Type B pancreatic cell (in vitro differentiated cells): ENCODE data around the gene TMEFF2. TPM values are rescaled to one million over a fixed set of nuclear protein-coding genes. Genes with fewer than 3 reads are reported as not detected.

Experiments
- DNase-seq: peaks from one replicate; pipeline ENCODE4 v3.0.0; 2021; ENCODE audit warnings: mixed read lengths; ENCODE audit not compliant: unreplicated experiment; ENCODE audit errors: extremely low spot score
- H3K27ac Mint-ChIP-seq: 2 replicates; pipeline ENCODE4 v1.8.0; 2021; ENCODE audit warnings: mild to moderate bottlenecking, mixed read lengths
- H3K27me3 Mint-ChIP-seq: 2 replicates; pipeline ENCODE4 v1.8.0; 2021; ENCODE audit warnings: mixed read lengths
- H3K36me3 Mint-ChIP-seq: 2 replicates; pipeline ENCODE4 v1.8.0; 2021; ENCODE audit warnings: mixed read lengths
- H3K4me1 Mint-ChIP-seq: one replicate; pipeline ENCODE4 v1.8.0; 2021; ENCODE audit warnings: mixed read lengths; ENCODE audit not compliant: unreplicated experiment
- H3K4me3 Mint-ChIP-seq: 2 replicates; pipeline ENCODE4 v1.8.0; 2021; ENCODE audit warnings: mild to moderate bottlenecking, mixed read lengths
- H3K9me3 Mint-ChIP-seq: 2 replicates; pipeline ENCODE4 v1.8.0; 2021; ENCODE audit warnings: mixed read lengths
- total RNA-seq: library from RNA; stranded (reverse); gene quantifications from 2 replicates; pipeline ENCODE4 v1.2.1, GENCODE V29; 2021; ENCODE audit warnings: low replicate concordance
- TF ChIP-seq, protein P1 (sequence below): fragments of 200-600 bp; sonication (generic); conservative IDR thresholded peaks from 2 replicates; pipeline ENCODE4 v1.5.0; 2021; ENCODE audit warnings: antibody characterized with exemption, mild to moderate bottlenecking

TMEFF2 gene
- total RNA-seq, 1 donor from 2014 or later, result 10.7 TPM

DNA sequence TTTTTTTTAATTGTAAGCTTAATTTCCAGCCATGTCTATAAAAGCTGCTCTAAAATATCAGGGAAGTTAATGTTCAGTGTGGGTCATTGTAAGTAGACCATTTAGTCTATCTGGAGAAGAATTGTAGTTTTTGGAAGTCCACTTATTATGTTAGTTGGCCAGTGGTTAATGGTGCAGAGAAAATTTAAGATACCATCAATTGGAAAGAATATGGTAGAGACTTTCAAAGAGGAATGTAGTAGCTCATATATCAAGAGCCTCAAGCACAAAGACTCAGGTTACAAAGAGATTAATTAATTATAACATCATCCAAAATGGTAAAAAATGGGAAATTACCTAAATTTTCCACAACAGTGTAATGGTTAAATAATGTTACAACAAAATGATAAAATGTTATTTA lies 220.1 kb downstream of the TMEFF2 start:
- peaks cover 8% of the 10 kb centered on the region for H3K36me3 Mint-ChIP-seq
- no peak overlapping the region for H3K27ac Mint-ChIP-seq
- peaks cover 13% of the 10 kb centered on the region for H3K4me1 Mint-ChIP-seq
- no peak for DNase-seq
- no peaks in the 10 kb centered on the region for H3K27me3 Mint-ChIP-seq
- TF ChIP-seq, protein P1, sequence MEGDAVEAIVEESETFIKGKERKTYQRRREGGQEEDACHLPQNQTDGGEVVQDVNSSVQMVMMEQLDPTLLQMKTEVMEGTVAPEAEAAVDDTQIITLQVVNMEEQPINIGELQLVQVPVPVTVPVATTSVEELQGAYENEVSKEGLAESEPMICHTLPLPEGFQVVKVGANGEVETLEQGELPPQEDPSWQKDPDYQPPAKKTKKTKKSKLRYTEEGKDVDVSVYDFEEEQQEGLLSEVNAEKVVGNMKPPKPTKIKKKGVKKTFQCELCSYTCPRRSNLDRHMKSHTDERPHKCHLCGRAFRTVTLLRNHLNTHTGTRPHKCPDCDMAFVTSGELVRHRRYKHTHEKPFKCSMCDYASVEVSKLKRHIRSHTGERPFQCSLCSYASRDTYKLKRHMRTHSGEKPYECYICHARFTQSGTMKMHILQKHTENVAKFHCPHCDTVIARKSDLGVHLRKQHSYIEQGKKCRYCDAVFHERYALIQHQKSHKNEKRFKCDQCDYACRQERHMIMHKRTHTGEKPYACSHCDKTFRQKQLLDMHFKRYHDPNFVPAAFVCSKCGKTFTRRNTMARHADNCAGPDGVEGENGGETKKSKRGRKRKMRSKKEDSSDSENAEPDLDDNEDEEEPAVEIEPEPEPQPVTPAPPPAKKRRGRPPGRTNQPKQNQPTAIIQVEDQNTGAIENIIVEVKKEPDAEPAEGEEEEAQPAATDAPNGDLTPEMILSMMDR, result no peak
- H3K4me3 Mint-ChIP-seq, result no peak overlapping the region
- H3K9me3 Mint-ChIP-seq, result peaks cover 13% of the 10 kb centered on the region

DNA sequence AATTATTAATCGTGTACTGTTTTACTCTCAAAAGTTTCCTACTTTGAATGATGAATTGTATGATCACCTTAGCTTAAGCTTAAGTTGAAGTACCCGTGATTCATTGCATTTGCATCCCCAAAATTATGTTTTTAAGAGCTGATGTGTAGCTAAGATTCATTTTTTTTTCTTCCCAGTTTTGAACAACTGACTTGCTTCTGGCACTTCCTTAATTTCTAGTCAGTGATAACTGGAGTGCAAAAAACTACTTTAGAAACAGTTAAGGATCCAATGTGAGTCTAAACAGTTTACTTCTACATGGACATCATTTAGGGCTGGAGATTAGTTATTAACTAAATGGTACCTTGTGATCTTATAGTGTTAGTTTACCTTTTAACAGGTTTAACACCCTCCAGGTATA lies 223.9 kb downstream of the TMEFF2 start:
- Mint-ChIP-seq H3K36me3 (peaks cover 4% of the 10 kb centered on the region), H3K9me3 (peaks cover 7% of the 10 kb centered on the region), H3K4me3 (no peak overlapping the region), H3K27me3 (no peaks in the 10 kb centered on the region), H3K27ac (no peak overlapping the region), H3K4me1 (peaks cover 5% of the 10 kb centered on the region)
- TF ChIP-seq, protein P1, result no peak
- no peak for DNase-seq

DNA sequence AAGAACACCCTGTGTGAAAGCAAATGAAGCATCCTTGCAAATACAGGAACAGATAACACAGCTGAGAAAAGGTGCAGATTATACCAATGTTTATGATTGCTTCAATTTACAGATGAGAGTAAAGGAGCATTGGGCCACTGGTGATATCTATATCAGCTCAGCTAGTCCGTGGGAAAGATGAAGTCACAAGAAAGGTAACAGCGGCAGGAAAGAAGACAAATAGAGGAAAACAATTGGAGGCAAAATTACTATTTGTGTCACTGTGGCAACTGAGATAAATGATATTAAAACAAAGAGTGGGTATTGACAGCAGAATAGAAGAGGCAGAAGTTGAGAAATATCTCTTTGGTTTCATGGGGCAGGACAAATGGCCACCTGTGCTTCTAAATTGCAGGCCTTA lies 226.6 kb downstream of the TMEFF2 start:
- TF ChIP-seq, protein P1, result no peak
- Mint-ChIP-seq H3K36me3 (peaks cover 4% of the 10 kb centered on the region), H3K4me3 (no peak overlapping the region), H3K27ac (no peak overlapping the region), H3K27me3 (no peaks in the 10 kb centered on the region), H3K4me1 (peaks cover 5% of the 10 kb centered on the region), H3K9me3 (no peaks in the 10 kb centered on the region)
- DNase-seq, result no peak

DNA sequence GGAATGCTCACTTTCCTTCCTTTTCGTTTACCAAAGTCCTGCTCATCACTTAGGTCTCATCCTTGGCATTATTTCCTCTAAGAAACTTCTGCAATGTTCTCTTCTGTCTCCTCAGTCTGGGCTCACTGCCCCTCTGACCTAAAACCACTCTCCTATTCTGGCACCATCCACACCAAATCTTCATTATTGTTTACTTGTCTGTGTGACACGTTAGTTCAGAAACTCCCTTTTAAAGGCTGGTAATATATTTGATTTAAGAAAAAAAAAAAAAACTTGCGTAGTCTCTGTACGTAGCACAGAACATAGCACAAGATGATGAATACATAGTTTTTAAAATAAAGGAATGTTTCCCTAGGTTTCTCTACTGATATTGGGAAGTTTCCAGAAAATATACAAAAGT lies 229.0 kb downstream of the TMEFF2 start:
- H3K36me3 Mint-ChIP-seq, result no peaks in the 10 kb centered on the region
- H3K27ac Mint-ChIP-seq, result no peak overlapping the region
- no peaks in the 10 kb centered on the region for H3K27me3 Mint-ChIP-seq
- DNase-seq, result no peak
- H3K9me3 Mint-ChIP-seq, result no peaks in the 10 kb centered on the region
- H3K4me3 Mint-ChIP-seq, result no peak overlapping the region
- TF ChIP-seq, protein P1, result no peak
- peaks cover 1% of the 10 kb centered on the region for H3K4me1 Mint-ChIP-seq

DNA sequence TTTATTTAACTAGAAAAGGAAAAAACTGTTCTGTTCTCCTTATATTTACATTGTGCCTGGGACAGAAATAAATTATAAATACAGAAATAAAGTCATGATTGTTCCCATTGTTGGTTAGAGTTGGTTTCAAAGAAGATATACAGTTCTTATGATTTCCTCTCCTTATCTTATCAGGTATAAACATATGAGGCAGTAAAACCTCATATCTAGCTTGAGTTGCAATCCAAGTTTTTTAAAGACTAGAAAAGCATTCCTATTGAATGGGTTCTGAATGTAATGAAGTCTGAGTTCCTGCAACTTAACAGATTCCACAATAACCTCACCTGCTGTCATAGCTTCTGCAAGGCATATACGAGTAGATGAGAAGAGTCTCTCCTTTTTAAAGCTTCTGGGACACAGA lies 233.2 kb downstream of the TMEFF2 start:
- DNase-seq, result no peak
- no peaks in the 10 kb centered on the region for H3K4me1 Mint-ChIP-seq
- H3K27me3 Mint-ChIP-seq, result no peaks in the 10 kb centered on the region
- no peak overlapping the region for H3K27ac Mint-ChIP-seq
- TF ChIP-seq, protein P1, result no peak
- no peaks in the 10 kb centered on the region for H3K36me3 Mint-ChIP-seq
- no peak overlapping the region for H3K4me3 Mint-ChIP-seq
- no peaks in the 10 kb centered on the region for H3K9me3 Mint-ChIP-seq

DNA sequence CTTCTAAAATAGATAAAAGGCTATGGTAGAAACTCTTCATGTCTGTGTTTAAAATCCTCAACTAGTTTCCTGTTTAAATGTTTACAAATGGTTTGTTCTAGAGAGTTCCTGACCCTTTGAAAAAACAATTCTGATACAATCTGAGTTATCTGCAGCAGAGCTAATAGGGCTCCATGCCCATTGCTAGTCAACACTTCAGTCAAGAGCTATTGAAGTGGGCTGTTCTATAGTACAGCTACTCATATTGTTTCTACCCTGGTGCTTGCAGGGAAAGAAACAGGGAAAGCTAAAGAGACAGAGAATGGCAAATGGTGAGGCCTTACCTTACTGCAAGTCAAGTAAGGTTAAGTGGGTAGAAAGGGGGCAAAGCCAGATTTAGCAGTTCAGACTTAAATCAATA lies 235.5 kb downstream of the TMEFF2 start:
- Mint-ChIP-seq H3K4me3 (no peak overlapping the region), H3K27ac (no peak overlapping the region), H3K27me3 (no peaks in the 10 kb centered on the region), H3K4me1 (no peaks in the 10 kb centered on the region), H3K36me3 (no peaks in the 10 kb centered on the region), H3K9me3 (no peaks in the 10 kb centered on the region)
- TF ChIP-seq, protein P1, result no peak
- no peak for DNase-seq
